Ascending aorta (tissue), 2 donors: ENCODE results near the gene BSND. TPM values are rescaled to one million over a fixed set of nuclear protein-coding genes. Genes with fewer than 3 reads are reported as not detected.

Source experiments
- DNase-seq, 2 donors: peaks; one replicate each; pipeline ENCODE4 v3.0.0-alpha.2; 2019; ENCODE audit warnings: low spot score in 2 of 2
- H3K27ac ChIP-seq, 2 donors: fragments of 200-600 bp; sonication (generic); one replicate each; pipeline ENCODE4 v1.5.1; 2016 to 2017; ENCODE audit warnings: mild to moderate bottlenecking in 1 of 2
- H3K27me3 ChIP-seq: fragments of 200-600 bp; sonication (generic); one replicate; pipeline ENCODE4 v1.5.1; 2017
- H3K36me3 ChIP-seq, 2 donors: fragments of 200-600 bp; sonication (generic); one replicate each; pipeline ENCODE4 v1.5.1; 2016
- H3K4me1 ChIP-seq, 2 donors: fragments of 200-600 bp; sonication (generic); one replicate each; pipeline ENCODE4 v1.5.1; 2016 to 2017; ENCODE audit warnings: mild to moderate bottlenecking in 1 of 2
- H3K4me3 ChIP-seq, 2 donors: fragments of 200-600 bp; sonication (generic); one replicate each; pipeline ENCODE4 v1.5.1; 2016 to 2017; ENCODE audit warnings: mild to moderate bottlenecking in 1 of 2
- H3K9me3 ChIP-seq, 2 donors: fragments of 200-600 bp; sonication (generic); one replicate each; pipeline ENCODE4 v1.5.1; 2016
- intact Hi-C: fragments of 100-400 bp; cut with DNase I; formaldehyde crosslinking; loops from one replicate; pipeline ENCODE4 v1.15.1; 2023
- total RNA-seq: library from RNA; depleted of rRNA; stranded (reverse); fragments of >200 nt; gene quantifications from one replicate; pipeline ENCODE4 v1.1.0, GENCODE V29; 2016
- TF ChIP-seq, protein P1 (sequence below), 3 experiments: fragments of 200-600 bp in 2 of 3; fragments of 450-650 bp in 1 of 3; sonication (generic) in 2 of 3; IDR thresholded peaks; one replicate each; pipeline ENCODE4 v1.5.1; 2016 to 2019; ENCODE audit warnings: antibody characterized with exemption in 3 of 3, mild to moderate bottlenecking in 1 of 3, moderate library complexity in 1 of 3

BSND gene
- total RNA-seq, 1 donor from 2014 or later: not detected

DNA sequence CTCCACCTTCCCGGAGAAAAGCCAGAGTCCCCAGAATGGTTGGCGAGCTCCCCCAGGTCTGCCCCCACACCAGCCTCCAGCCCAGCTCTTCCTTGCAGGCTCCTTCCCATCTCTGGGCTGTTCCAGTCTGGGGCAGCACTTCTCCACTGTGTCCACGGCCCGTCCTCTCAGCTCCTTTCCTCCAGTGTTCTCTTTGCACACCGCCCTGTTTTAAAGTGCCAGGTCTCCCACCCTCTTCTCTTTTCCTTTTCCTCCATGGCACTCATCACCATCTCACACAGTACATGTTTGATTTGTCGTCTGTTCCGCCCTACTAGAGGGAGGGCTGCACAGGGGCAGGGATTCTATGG, 34.5 kb downstream of the BSND start:
- TF ChIP-seq, protein P1, sequence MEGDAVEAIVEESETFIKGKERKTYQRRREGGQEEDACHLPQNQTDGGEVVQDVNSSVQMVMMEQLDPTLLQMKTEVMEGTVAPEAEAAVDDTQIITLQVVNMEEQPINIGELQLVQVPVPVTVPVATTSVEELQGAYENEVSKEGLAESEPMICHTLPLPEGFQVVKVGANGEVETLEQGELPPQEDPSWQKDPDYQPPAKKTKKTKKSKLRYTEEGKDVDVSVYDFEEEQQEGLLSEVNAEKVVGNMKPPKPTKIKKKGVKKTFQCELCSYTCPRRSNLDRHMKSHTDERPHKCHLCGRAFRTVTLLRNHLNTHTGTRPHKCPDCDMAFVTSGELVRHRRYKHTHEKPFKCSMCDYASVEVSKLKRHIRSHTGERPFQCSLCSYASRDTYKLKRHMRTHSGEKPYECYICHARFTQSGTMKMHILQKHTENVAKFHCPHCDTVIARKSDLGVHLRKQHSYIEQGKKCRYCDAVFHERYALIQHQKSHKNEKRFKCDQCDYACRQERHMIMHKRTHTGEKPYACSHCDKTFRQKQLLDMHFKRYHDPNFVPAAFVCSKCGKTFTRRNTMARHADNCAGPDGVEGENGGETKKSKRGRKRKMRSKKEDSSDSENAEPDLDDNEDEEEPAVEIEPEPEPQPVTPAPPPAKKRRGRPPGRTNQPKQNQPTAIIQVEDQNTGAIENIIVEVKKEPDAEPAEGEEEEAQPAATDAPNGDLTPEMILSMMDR (IDR thresholded peaks at IDR 0.05): no peak
- Histone ChIP-seq H3K4me3 (no peak overlapping the region), H3K9me3 (no peaks in the 10 kb centered on the region), H3K4me1 (no peaks in the 10 kb centered on the region), H3K27ac (no peak overlapping the region), H3K36me3 (no peaks in the 10 kb centered on the region), H3K27me3 (no peaks in the 10 kb centered on the region)
- no peak for DNase-seq
- intact Hi-C loops: no loop called here

DNA sequence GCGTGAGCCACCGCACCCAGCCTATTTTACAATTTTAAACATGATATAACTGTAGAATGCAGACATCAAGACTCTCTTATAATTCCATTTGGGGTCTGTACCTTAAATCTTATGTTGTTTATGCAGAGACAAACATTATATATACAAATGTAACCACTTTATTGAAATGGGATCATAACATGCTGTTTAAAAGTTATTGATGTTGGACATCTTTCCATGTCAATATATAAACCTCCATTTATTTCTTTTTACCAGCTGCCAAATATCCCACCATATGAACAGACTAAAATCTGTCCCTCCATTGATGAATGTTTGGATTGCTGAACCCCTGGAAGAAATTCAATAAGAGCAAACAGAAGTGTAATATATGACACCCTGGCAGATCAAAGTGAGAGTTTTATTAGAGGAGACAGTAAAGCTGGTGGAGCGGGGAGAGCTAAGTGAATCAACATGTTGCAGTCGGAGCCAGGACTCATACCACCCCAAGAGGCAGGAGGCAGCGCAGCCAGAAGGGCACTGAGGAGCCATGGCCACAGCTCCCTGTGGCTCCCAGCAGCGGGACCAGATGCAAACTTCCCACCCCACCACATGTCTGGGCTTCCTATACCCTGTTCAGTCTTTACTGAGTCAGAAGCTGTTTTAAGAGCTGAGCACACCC, 35.9 kb downstream of the BSND start:
- no peaks in the 10 kb centered on the region for H3K9me3 ChIP-seq
- no peaks in the 10 kb centered on the region for H3K36me3 ChIP-seq
- DNase-seq: no peak
- no peak overlapping the region for H3K4me3 ChIP-seq
- no peaks in the 10 kb centered on the region for H3K27me3 ChIP-seq
- H3K27ac ChIP-seq: no peak overlapping the region
- TF ChIP-seq, protein P1 (IDR thresholded peaks at IDR 0.05): no peak
- intact Hi-C loops: no loop called here
- H3K4me1 ChIP-seq: peaks cover 0 to 3% of the 10 kb centered on the region in 2 donors

DNA sequence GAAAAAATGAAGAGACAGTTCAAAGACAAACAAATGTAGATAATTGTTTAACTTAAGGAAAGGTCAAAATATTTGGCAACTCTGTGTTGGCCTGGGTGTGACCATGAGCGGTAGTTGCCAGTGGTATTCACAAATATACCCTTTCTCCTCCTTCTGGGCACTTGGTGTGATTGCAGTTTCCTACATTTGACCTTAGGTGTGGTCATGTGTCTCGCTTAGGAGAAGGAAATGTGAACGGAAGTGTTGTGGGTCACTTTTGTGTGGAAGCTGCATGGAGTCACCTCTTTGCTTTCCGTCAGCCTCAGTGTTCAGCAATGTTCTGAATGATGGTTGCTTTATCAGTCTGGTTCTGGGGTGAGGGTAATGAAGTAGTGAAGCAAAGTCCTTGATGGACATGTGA, 37.2 kb downstream of the BSND start:
- TF ChIP-seq, protein P1 (IDR thresholded peaks at IDR 0.05): no peak
- Histone ChIP-seq H3K9me3 (no peaks in the 10 kb centered on the region), H3K36me3 (no peaks in the 10 kb centered on the region), H3K4me1 (peaks cover 0 to 6% of the 10 kb centered on the region in 2 donors), H3K27ac (no peak overlapping the region), H3K27me3 (no peaks in the 10 kb centered on the region), H3K4me3 (no peak overlapping the region)
- DNase-seq: no peak
- intact Hi-C loops: no loop called here

DNA sequence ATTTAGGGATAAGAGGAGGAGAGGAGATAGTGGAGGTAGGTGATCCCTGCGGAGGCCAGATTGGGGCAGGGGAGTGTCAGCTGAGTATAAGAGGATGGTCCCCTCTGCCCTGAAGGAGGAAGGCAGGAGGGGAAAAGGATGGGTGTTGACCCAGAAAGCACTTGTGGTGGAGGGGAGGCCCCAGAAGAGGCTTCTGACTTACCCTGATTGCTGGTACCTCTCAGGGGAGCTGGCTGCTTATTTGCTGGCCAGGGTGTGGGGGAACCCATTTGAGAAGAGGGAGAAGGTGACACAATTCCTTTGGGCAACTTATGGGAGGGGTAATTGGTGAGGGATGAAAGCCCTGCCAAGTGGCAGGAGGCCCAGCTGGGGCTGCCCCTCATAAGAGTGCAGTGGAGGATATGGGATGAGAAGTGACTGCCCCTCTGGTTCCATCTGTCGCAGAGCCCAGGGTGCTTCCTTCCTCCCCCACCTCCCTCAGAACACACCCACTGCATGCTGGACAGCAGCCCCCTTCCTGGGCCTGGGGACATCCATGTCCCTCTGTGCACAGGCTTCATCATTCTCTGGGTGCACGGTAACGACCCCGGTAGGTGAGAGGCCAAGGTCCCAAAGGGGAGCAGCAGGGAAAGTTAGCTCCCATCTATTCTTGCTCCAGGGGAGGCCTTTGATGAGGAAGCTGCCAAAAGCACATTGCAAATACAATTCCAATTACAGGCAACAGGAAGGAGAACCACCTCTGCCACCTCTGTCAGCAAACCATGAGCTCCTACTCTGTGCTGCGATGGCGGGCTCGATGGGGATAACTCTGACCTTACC, 39.2 kb downstream of the BSND start:
- Histone ChIP-seq H3K27me3 (no peaks in the 10 kb centered on the region), H3K9me3 (no peaks in the 10 kb centered on the region), H3K36me3 (no peaks in the 10 kb centered on the region), H3K4me3 (no peak overlapping the region), H3K27ac (no peak overlapping the region), H3K4me1 (peaks cover 0 to 6% of the 10 kb centered on the region in 2 donors)
- intact Hi-C loops: no loop called here
- no peak for DNase-seq
- TF ChIP-seq, protein P1 (IDR thresholded peaks at IDR 0.05): no peak

DNA sequence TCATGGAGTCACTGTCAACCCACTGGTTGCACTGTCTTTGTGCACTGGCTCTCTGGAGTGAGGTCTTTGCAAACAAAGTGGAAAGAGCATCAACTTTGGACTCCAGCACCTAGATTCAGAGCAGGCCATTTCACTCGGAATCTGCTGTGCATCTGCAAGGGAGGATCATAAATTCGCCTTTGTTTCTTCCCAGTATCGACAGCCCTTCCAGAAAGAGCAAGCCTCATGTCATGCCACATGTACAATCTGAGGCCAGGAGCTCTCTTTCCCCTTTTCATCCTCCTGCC, 39.8 kb downstream of the BSND start:
- intact Hi-C loops: no loop called here
- Histone ChIP-seq H3K36me3 (no peaks in the 10 kb centered on the region), H3K9me3 (no peaks in the 10 kb centered on the region), H3K27ac (no peak overlapping the region), H3K27me3 (no peaks in the 10 kb centered on the region), H3K4me3 (no peak overlapping the region), H3K4me1 (peaks cover 0 to 6% of the 10 kb centered on the region in 2 donors)
- TF ChIP-seq, protein P1 (IDR thresholded peaks at IDR 0.05): no peak
- no peak for DNase-seq
